HG02571 (cell line): Measurements from ENCODE around the gene SMARCB1.

Experiments
- ATAC-seq: cut with Tn5 transposase; IDR thresholded peaks from one replicate; pipeline ENCODE4 v1.9.1; 2021; ENCODE audit warnings: mild to moderate bottlenecking, moderate library complexity; ENCODE audit not compliant: unreplicated experiment

Gene SMARCB1

DNA sequence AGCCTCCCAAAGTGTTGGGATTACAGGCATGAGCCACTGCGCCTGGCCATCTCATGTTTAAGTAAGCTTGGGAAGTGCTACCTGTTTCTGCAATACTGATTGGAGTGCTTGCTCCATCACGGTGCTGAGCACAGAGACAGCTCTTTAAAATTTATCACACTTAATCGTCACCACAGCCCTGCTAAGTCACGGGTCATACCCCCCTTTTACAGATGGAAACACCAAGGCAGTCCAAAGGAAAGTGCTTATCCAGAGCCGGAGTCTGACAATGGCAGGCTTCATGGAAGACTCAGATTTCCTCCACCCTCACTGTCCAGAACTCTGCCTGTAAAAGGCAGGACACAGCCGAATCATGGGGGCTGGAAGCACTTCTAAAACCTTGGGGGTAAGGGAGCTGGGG lies 26.7 kb upstream of the SMARCB1 start:
- ATAC-seq: no peak

DNA sequence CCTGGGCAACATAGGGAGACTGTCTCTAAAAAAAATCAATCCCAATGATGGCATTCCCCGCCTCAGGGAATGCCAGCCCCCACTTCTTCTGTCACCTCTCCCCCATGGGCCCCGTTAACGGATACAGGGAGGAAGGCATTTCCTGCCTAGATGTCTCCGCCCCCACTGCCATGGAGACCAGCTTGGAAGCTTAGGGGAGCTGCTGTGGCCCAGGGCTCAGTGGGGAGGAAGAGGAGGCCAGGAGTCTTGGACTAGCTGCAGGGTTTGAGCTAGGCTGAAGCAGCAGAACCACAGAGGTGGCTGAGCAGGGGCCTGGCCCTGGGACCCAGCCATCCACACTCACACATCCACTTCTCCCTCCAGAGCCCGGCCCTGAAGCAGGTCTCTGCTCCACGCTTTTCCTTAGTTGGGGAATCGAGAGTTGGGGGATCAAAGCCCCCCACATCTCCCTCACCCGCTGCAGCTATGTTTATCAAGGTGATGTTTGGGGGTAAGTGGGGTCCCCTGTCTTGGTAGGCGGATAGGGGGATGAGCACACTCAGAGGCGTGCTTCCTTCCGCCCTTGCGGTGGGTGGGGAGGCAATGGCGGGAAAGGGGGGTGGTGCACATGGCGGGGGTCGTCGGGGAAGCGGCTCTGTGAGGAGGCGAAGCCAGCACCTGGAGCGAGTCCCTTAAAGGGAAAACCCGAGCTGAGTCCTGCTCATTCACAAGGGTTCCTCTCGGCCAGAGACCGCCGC lies 23.8 kb upstream of the SMARCB1 start, which contains the start of gene C22orf15:
Gene C22orf15 (plus strand): TSS at position 149 of the 737 bp plus-strand sequence. CDS start 317 bp downstream, at position 466.
- no peak for ATAC-seq

DNA sequence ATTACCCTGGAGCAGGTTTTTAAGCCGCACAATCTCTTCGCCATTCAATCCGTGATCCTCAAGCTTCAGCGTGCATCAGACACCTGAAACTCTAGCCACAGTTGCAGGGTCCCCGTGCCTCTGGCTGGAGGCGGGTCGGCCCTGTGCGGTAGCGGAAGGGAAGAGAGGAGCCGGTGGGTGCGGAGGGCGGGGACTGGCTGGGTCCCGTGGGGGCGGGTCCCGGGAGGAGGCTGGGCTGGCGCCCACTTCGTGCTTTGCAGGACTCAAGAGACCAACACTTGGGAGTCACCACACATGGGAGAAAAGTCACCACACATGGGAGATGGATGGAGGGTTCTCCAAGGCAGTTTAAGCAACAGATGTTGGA lies 23.2 kb upstream of the SMARCB1 start:
- no peak for ATAC-seq

DNA sequence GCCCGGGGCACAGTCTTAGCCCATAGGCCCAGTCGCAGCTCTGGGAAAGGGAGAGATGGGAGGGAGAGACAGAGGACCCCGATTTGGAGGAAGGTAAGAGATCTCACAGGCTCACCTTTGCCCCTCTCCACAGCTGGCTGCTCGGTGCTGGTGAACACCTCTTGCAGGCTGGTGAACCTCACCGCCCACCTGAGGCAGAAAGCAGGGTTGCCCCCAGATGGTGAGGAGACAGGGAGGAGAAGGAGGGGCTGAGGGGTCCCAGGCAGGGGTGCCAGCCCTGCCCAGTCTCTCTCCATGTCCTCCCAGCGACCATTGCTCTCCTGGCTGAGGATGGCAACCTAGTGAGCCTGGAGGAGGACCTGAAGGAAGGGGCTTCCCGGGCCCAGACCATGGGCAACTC lies 22.8 kb upstream of the SMARCB1 start:
- ATAC-seq: no peak

DNA sequence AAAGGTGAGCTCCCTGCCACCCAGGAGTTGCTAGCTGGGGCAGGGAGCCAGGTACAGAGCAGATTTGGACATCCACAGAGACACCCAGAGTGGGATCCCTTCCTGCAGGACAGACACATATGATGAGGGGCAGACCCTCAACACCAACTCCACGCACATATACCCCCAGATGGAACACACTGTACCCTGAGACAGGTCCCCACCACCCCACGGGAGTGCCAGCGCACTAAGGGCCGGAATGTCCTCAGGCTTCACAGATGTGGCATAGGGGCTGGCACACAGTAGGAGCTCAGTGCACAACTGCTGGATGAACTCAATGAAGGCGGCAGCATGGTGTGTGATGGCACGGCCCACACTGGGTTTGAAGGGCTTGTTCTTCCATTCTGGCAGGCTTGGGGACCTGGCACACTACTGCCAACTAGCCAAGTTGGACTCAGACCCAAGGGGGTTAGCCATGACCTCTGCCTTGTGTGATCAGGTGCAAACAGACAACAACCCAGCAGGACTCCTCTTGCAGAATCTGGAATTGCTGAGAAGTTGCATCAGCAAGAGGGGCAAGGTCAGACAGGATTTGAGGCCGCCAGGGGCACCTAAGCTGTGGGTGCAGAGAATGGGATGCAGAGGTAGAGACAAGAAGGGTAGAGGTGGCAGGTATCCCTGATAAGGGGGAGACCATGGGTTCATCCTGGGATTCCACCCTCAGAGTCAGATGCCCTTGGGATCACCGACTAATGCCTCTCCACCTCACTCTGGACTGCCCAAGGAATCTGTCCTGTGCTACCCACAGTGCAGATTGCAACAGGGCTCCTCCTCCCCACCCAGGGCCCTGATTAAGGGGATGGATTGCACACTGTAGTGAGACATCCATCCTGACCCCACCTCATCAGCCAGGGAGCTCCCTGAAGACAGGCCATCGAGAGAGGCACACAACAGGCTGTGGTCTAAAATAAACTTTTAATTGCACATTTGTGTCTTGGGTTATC lies 21.6 kb upstream of the SMARCB1 start:
- ATAC-seq: no peak

DNA sequence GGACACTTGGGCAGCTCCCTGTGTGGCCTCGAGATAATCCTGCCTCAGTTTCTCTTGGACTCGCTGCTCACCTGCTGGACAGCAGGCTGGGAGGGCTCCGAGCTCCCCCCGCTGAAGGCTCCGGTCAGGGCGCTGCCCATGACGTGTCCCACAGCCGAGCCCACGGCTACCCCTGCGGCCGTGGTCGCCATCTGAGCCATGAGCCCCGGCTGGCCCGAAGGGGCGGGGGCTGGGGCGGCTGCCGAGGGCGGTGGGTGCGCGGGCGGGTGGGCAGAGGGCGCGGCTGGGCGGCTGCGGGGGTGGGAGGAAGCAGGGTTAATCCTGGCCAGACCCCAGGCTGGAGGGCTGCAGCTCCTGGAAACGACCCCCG lies 19.5 kb upstream of the SMARCB1 start:
- no peak for ATAC-seq

DNA sequence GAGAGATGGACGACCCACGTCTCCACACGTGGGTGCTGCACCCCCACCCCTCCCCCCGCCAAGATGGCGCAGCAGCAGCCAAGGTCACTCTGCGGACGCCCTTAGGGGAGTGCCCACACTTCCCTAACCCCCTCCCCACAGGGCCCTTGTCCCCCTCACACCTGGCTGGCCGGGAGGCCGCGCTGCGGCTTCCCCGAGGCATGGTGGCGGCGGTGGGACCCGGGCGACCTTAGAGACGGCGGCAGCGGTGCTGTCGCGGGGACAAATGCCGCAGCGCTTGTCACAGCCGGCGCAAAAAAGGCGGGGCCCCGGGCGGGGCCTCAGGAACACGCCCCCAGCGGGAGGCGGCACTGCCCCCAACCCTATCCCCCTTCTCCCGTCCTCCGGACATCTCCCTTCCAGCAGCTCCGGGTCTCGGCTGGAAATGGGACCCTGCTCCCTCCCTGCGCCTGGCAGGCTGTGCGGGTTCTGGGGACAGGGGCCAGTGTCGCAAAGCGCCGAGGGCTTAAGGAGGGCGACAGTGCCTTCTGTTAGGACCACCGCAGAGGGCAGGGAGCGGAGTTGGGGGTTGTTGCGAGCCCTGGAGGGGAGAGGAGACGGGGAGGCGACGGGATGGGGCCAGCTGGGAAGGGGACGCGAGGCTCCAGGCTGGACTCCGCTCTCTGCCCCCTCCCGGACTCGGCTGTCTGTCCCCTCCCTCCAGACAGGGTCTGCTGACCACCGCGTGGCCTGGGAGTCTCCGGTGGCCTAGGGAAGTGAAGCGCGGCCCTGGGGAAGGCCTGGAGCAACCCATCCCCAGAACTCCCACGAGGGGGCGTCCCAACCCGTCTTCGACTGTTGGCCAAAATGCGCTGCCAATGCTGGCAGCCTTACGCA lies 18.9 kb upstream of the SMARCB1 start, which contains the start of gene CHCHD10:
Gene CHCHD10 (minus strand): TSS at position 300 of the 876 bp plus-strand sequence. CDS start 98 bp downstream, at position 202.
- ATAC-seq: no peak

DNA sequence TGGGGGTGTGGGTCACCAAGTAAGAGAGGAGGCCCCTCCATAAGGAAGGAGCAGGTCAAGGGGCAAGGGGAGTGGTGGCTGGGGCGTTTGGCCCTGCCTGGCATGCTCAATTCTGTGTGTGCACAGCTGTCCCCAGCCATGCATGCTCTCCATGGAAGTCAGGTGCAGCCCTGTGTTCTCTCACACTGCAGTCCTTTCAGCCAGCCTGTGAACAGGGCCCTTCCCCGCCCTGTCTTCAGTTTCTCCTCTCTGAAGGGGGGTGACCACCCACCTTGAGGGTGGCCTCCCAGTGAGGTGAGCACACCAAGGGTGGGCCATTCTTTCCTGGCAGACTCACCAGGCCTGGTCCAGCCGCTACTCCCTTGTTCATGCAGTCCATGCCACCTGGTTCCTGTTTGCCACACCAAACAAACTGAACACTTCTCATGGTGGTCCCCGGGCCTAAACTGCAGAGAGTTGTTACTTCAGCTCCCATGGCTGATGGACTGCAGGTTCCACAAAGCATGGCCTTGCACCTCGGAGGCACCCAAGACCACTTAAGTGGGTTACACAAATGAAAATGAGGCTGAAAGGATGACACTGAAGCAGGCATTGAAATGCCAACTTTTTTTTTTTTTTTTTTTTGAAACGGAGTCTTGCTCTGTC lies 17.3 kb upstream of the SMARCB1 start:
- no peak for ATAC-seq

DNA sequence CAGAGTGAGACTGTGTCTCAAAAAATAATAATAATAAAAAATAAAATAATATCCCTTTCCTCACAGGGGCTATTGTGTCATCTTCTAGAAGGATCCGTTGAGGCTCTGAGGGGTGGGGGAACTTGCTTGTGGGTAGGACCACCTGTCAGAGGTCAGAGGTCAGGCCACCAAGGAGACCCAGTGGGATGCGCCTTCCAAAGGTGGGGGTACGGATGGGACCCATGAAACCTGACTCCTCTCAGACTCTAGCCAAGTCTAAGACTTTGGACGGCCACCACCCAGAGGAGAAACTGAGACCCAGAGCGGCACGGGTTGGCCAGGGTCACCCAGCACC lies 14.5 kb upstream of the SMARCB1 start:
- ATAC-seq: no peak

DNA sequence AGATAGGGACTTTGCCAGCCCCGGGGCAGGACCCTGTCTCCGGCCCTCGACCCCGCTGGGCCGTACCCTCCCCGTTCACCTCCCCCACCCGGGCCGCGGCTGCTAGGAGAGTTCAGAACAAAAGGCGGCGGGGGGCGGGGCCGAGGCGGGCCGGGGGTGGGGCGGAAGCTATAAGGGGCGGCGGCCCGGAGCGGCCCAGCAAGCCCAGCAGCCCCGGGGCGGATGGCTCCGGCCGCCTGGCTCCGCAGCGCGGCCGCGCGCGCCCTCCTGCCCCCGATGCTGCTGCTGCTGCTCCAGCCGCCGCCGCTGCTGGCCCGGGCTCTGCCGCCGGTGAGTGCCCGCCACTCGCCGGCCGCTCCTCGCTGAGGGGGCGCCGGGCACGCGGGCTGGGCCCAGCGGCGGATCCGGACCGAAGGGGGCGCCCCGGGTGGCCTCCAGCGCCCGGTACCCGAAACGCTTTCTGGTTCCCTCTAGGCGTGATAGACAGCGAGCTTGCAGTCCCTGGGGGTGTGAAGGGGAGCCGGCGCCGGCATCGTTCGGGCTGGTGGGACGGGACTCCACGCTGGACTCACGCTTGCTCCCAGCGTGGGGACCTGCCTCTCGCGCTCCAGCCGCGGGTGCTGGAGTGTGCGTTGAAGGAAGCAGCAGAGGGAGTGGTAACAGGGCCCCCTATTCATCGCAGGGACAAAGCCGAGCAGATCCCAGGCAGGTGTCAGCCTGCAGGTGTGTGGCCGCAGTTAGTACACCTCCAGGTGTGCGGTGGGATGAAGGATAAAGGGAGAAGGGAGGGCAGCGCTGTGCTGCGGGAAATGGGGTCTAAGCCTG lies 13.9 kb upstream of the SMARCB1 start, which contains the start of gene MMP11:
Gene MMP11 (plus strand): TSS at position 201 of the 825 bp plus-strand sequence. CDS start 22 bp downstream, at position 223.
- ATAC-seq: no peak

DNA sequence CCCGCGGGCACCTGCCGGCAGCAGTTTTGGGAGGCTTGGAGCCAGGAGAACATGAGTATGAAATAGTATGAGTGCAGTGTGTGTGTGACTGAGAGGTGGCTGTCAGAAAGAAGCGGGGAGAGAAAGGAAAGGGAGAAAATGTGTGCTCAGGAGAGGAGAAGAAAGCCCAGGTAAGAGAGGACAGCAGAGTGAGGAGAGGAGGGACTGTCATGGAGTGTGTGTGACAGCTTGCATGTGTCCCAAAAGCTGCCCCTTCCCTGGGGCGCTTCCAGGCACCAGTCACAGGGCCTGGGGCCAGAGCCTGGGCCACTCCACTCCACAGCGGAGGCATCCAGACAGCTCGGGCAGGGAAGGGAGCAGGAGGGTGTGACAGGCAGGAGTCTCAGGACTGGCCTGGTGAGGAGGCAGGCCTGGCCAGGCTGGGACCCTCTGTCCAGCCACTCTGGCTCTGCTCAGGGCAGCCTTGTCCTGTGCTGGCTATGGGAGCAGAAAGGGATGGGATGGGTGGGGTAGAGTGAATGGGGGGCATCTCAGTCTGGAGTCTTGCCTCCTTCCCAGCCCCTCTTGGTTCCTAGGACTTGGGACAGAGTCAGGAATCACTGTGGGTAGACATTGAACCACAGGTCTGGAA lies 13.2 kb upstream of the SMARCB1 start:
- ATAC-seq: no peak

DNA sequence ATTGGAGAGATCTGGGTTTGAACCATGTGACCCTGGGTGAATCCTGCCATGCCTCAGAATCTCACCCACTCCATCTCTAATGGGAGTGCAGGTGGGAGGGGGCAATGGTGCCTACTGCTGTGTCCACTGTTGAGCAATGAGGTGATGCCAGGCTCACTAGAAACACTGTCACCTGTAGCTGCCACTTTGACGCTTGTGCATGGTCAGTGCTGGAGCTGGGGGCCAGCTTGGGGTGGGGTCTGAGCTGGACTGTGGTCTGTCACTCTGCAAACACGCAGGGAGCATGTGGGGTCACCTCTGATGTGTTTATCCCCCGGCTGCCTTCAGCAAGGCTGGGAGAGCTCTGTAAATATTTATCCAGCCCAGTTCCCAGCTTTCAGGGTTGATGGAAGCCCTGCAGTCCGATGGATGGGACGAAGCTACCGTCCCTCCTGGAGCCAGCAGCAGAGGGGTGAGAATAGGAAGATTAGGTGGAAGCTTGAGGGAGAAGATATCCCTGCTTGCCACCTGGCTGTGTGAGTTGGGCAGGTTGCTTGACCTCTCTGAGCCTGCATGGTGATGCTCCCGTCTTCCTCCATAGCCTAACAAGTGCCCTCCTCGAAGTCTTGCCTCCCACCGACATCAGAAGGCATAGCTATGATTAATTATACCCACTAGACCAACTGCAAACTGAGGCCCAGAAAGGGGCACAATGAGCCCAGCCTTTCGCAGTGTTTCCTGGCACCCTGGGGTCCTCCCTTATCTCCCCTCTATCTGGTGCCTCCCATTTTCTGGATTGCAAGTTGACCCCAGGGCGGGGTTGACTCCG lies 12.4 kb upstream of the SMARCB1 start:
- ATAC-seq: no peak

DNA sequence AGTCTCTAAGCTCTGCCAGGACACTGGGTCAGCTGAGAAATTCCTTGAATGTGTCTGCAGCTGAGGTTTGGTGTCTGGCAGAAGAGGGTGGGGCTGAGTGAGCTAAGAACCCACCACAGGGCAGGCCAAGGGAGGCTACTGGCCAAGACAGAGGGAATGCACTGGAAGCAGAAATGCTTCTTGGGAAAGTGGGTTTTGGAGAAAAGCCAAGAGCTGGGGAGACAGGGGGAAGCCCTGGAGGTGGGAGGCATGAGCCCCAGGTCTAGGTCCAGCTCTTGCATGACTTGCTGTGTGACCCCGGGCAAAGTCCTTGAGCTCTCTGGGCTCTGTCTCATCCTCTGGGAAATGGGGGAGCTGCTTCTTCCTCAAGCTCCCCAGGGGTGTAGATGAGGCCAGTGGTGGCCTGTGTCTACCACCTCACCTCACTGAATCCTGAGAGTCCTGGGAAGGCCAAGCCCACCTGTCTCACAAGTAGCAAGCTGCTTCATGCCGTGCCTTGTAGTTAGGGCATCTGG lies 11.8 kb upstream of the SMARCB1 start:
- no peak for ATAC-seq

DNA sequence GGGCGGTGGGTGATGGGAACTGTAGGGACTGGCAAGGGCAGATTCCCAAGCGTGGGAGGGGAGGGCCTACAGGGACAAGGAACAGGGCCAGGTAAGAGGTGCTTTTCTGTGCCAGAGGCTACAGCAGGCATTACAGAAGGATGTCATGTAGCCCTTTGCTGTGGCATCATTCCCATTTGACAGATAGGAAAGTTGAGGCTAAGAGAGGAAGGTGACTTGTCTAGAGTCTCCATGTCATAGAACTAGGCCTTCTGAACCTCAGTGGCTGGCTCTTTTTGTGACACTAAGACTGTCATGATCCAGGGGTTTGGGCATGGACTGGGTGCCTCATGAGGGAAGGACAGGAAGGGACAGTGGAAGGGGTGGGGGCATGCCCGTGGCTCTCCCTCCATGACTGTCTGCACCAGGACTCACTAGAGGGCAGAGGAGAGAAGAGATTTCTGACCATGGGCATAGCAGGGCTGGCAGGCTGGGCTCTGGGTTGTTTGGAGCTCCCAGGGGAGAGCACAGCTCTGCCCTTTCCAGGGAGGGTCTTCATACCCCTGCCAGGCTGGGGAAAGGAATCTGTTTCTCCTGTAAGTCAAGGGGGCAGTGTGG lies 10.9 kb upstream of the SMARCB1 start:
- no peak for ATAC-seq

DNA sequence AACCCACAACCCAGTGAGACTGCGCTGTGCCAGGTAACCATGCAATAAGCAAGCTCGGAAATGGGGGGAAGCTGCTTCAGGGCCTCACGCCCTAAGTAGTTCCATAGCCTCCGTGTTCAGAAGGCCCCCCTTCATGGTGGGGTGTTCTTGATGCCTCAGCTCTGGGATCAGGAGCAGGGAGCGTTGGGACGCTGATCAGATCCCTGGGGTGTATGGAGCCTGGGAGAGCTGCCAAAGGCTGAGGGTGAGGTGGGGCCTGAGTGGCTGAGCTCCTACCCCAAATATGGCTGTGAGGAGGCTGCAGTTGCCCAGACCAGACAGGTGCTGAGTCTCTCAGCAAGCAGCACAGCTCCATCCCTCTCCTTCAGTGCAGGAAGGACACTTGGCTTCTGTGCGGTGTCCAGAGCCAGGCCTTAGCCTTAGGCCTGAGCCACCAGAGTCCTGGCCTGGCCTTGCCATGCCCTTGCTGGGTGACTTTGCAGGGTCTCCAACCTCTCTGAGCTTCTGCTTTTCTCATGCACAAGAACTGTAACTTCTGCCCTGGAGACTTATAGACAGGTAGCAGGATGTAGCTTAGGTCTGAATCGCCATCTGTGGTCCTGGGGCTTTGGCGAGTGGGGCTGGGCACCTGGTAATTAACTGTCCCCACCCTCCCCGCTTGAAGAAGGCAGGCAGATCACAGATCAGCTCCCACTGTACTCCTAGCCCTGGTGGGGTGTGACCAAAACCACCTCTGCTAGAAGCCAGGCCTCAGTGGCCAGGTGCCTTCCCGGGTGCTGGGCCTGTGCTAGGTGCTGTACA lies 8.8 kb upstream of the SMARCB1 start:
- no peak for ATAC-seq

DNA sequence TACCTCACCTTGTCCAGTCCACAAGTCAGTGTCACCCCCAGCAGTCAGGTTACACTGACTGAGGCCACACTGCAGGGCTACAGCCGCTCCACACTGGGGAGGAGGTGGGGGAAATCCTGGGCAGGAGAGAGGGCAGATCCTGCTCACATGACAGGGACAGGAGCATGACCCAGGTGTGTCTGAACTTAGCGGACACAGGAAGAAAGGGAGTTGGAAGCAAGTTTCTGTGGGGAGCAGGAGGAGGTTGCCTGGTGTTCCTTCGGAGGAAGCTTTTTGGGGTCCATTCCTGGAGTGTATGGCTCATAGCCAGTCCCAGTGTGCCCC lies 8.2 kb upstream of the SMARCB1 start:
- no peak for ATAC-seq

DNA sequence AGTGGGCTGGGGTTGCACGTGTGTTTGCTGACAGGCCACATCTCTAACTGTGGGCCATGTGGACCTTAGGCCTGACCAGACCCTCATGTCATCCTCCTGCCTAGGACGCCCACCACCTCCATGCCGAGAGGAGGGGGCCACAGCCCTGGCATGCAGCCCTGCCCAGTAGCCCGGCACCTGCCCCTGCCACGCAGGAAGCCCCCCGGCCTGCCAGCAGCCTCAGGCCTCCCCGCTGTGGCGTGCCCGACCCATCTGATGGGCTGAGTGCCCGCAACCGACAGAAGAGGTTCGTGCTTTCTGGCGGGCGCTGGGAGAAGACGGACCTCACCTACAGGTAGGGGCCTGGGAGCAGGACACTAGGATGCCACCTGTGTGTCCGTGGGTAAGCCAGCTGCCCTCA lies 7.7 kb upstream of the SMARCB1 start:
- ATAC-seq: no peak
